Measurements from ENCODE around the gene ACAP2.
A peak's percentile ranks its signal among the peaks of the same experiment; 100 is the strongest.
"Not testable (repeated sequence)": the region's sequence is repeated elsewhere in the genome, so short reads cannot be mapped to it uniquely, and the experiment has no call there.

The ACAP2 gene

DNA sequence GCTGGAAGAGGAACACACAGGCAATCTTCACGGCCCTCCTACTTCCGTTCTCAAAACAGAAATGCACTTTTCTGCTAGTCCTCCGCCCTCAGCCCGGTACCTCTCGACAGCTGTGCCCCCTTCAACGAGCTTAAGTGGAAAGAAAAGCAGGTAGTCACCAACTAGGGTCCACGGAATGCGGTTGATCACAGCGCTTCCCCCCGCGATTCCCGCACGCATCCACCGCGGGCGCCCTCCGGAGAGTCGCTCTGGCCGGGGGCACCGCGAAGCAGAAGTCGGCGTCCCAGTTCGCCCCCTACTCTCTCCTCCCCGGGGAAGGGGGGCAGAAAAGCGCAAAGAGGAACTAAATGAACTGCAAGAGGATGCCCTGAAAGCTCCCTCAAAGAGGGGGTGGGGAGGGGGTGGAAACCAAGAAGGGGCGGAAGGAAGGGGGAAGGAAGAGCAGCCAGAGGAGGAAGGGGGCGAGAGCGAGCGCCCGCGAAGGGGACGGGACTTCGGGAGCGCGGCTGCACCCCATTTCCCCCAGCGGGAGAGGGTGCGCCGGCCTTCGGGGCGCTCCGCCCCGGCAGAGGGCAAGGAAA lies 738 bp downstream of the ACAP2 start:
- peak; percentile 18 for DNase-seq

DNA sequence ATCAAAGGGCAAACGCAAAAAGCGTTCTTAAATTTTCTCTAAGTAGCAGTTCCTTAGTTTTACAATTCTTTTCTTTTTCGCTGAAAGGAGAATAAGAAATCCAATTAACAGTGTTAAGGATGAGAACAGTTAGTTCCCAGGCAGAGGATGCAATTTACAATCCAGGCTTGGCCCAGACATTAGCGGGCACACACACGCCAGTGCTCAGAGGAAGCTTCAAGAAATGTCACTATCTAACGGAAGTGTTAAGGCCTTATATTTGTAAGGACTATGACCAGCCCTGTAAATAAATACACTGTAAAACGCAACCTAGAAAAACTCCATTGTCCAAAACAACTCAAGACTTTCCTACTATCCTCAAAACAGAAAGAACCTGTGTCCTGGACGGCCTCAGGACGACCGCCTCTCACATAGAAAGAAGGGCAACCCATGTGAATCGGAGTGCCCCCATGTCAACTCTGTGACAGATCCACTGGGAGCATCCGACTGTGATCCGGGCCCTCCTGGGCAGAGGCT lies 1.3 kb downstream of the ACAP2 start:
- no peak for DNase-seq

- DNase-seq: no peak
These were observed 1.8 kb downstream of the ACAP2 start for GRCh38 chr3:195441051-195441450.

DNA sequence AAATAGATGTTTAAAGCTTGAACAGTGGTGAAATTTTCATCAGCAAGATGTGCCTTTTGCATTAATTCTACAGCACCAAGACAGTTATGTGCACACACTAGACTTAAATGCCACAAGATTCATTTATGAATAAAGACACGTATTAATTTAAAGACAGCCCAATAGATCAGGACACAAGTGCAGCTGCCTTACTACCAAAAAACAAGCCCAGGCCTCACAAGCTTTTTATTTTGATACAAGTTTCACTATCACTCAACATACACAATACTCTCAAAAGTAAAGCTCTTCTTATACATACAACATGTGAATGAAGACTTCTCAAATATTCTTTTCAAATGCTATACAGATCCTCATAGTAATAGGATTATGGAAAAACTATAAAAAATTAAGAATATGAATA lies 2.4 kb downstream of the ACAP2 start:
- DNase-seq: no peak

DNA sequence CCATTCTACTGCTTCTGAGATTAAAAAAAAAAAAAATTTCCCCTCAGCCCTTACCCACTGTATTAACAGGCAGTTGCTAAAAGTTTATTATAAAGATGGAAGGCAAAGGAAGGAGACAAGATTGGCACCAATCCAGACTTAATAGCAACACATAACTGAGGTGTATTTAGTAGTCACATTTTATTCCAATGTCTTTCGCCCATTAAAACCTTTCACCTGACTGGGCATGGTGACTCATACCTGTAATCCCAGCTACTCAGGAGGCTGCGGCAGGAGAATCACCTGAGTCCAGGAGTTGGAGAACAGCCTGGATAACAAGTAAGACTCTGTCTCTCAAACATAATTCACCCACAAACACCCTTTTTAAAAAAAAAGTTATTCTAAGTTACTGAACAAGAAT lies 4.4 kb downstream of the ACAP2 start:
- DNase-seq: no peak

DNA sequence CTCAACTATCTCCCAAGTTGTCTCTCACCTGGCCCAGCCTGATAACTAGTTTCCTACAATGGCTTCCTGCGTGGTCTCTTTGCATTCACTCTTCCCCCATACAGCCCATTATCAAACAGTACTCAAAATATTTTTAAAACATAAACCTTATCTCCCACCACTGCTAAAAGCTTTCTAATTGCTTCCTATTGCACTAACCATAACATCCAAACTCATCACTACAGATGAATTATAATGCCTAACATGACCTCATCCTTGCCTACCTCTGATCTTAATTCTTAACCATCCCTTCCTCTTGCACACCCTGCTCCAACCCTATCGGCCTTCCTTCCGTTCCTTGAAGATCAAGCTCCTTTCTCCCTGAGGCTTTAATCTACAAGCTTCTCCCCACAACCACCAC lies 17.0 kb downstream of the ACAP2 start:
- DNase-seq: no peak

GRCh38 chr3:195423818-195424217 lies 19.0 kb downstream of the ACAP2 start:
- DNase-seq: no peak

DNA sequence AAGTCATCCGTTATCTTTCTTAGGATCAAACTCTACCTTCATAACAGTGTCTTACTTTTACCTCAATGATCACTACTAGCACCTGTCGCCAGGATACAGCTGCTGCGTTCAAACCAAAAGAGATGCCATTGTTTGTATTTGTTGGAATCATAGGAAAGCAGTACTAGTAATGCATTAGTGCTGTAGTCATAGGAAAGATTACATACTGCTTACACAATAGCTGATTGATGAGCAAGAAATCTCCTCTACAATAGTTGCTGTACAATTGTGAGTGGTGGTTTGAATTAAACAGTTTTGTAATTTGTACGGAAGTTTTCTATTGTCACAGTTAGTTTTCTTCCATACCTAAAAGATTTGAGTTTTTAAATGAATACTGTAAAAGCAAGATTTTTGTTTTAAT lies 21.4 kb downstream of the ACAP2 start:
- DNase-seq: no peak

GRCh38 chr3:195416795-195417194 lies 26.0 kb downstream of the ACAP2 start:
- no peak for DNase-seq

- no peak for DNase-seq
These were observed 31.0 kb downstream of the ACAP2 start for GRCh38 chr3:195411836-195412235.

- DNase-seq: no peak
These were observed 32.3 kb downstream of the ACAP2 start for GRCh38 chr3:195410546-195410945.

DNA sequence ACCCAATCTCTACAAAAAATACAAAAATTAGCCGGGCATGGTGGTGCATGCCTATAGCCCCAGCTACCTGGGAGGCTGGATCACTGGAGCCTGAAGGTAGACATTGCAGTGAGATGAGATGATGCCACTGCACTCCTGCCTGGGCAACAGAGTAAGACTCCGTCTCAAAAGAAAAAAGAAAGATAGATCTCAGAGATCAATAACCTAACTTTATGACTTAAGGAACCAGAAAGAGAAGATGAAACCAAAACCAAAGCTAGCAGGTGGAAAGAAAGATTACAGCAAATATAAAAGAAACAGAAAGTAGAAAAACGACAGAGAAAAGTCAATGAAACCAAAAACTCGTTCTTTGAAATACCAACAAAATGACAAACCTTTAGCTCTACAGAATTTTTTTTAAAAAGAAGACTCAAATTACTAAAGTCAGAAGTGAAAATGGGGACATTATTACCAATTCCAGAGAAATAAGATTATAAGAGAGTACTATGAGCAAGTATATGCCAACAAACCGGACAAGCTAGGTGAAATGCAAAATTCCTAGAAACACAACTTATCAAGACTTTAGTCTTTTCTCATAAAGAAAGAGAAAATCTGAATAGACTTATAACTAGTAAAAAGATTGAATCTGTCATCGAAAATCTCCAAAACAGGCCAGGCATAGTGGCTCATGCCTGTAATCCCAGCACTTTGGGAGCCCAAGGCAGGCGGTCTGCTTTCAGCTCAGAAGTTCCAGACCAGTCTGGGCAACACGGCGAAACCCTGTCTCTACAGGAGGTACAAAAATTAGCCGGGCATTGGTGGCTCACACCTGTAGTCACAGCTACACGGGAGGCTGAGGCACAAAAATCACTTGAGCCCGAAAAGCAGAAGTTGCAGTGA lies 35.0 kb downstream of the ACAP2 start:
- no peak for DNase-seq

GRCh38 chr3:195405651-195406050 lies 37.2 kb downstream of the ACAP2 start:
- no peak for DNase-seq

- no peak for DNase-seq
These were observed 38.9 kb downstream of the ACAP2 start for GRCh38 chr3:195403841-195404408.

GRCh38 chr3:195403244-195403643 lies 39.6 kb downstream of the ACAP2 start:
- no peak for DNase-seq

DNA sequence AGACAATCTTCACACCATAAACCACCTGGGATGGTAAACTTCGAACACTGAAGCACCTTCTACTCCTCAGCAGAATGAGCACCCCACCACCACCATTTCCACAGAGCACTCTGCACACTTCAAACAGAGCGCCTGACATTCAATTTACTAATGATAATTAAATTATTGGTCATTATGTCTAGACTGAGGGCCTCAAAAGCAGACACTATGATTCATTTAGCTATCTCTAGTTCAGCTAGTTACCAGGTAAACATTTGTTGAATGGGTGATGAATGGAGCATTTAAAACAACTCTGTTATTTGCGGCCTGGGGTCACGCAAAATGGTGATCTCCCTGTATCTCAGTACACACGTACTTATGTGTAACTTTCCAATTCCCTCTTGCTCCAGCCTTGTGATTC lies 40.9 kb downstream of the ACAP2 start:
- DNase-seq: no peak

- not testable (repeated sequence) for DNase-seq
These were observed 44.4 kb downstream of the ACAP2 start for GRCh38 chr3:195398460-195398859.

DNA sequence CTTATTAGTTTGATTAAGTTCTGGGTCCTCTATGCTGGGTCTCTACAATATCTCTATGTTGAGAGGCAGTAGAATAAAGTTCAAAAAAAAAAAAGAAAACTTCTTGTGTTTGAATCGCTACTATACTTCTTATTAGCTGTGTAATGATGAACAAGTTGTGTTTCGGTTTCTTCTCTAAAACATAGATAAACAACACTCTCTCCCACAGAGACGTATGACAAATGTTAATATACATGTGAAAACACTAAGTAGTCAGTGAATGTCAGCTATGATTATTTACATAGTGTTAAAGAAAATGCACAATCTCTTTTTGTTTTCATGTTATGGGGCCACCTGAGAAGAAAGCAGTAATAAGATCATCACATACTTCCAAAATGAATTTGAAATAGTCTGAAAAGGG lies 45.3 kb downstream of the ACAP2 start:
- DNase-seq: no peak

- DNase-seq: no peak
These were observed 47.5 kb downstream of the ACAP2 start for GRCh38 chr3:195395208-195395816.

- DNase-seq: no peak
These were observed 48.1 kb downstream of the ACAP2 start for GRCh38 chr3:195394700-195395099.

DNA sequence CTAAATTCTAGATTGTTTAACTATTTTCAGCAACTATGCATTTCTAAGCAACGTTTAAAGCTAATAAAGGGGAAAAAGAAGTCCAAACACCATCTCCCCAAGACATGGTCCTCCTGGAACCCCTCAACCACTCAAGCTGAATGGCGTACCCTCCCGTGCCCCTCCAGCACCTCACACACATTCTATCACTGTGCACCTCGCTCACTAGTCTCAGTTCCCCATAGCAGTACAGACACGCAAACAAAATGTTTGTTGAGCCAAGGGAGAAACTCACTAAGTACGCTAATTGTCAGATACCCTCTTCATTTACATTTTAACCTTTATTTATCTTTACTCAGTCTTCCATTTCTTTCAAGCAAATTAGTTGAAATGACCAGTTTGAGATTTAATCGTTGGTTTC lies 48.8 kb downstream of the ACAP2 start:
- DNase-seq: no peak

DNA sequence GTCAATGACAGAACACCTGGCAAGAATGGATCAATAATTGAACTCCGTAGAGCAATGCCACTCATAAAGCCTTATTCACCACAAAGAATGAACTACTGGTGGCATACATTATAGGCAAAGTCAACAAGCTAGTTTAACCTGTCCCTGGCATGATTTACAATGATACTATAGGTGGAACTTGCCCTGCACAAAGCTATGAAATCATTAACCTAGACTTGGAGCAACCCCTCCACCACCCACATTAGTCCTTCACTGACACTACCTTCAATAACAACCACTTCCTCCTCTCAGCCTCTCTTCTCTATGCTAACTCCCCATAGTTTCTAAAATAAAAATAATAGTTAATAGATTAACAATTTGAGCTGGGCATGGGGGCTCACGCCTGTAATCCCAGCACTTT lies 54.4 kb downstream of the ACAP2 start:
- DNase-seq: no peak

- no peak for DNase-seq
These were observed 56.1 kb downstream of the ACAP2 start for GRCh38 chr3:195386739-195387138.

DNA sequence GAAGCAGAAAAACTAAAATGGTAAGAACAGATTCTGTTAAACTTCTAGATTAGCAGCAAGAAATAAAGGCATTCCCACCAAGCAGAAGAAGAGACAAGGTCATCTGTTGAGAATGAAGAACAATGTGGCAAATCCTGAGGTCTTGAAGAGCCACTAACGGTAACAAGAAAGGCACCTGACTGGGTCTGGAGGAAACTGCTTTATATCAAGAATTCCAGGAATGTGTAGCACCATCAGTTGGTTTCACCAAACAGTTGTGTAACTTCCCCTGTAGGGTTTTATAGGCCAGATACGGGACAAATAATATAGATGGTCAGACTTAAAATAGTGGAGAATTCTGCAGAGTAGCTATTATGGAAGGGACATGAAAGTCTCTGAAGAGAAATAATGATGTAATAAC lies 57.3 kb downstream of the ACAP2 start:
- no peak for DNase-seq
